Neural cell (in vitro differentiated cells): ENCODE measurements around the gene CMKLR1.

Experiments
- CTCF ChIP-seq: fragments of 450-650 bp; IDR thresholded peaks from 2 replicates; pipeline ENCODE4 v1.5.1; 2014; ENCODE audit warnings: antibody characterized with exemption, mild to moderate bottlenecking, moderate library complexity; ENCODE audit not compliant: poor library complexity, severe bottlenecking
- EP300 ChIP-seq: fragments of 450-650 bp; conservative IDR thresholded peaks from 2 replicates; pipeline ENCODE4 v1.6.1; 2014; ENCODE audit warnings: antibody characterized with exemption, mild to moderate bottlenecking, moderate library complexity; ENCODE audit not compliant: poor library complexity, severe bottlenecking
- EZH2 ChIP-seq: fragments of 200-600, 300-800 bp; shearing (Covaris generic), sonication (generic); IDR thresholded peaks from 2 replicates; pipeline ENCODE4 v1.6.1; 2014; ENCODE audit warnings: antibody characterized with exemption, low read length, borderline replicate concordance, mild to moderate bottlenecking; ENCODE audit not compliant: insufficient read depth, poor library complexity, severe bottlenecking
- MXI1 ChIP-seq: fragments of 450-650 bp; conservative IDR thresholded peaks from 2 replicates; pipeline ENCODE4 v1.6.1; 2014; ENCODE audit warnings: antibody characterized with exemption, mild to moderate bottlenecking; ENCODE audit not compliant: poor library complexity, severe bottlenecking
- POLR2AphosphoS5 ChIP-seq: IDR thresholded peaks from 2 replicates; pipeline ENCODE4 v1.6.1; 2012
- RAD21 ChIP-seq: fragments of 450-650 bp; conservative IDR thresholded peaks from 2 replicates; pipeline ENCODE4 v1.6.1; 2014; ENCODE audit warnings: antibody characterized with exemption, mild to moderate bottlenecking, moderate library complexity
- REST ChIP-seq: IDR thresholded peaks from 2 replicates; pipeline ENCODE4 v1.6.1; 2012; ENCODE audit warnings: borderline replicate concordance
- TAF1 ChIP-seq: IDR thresholded peaks from 2 replicates; pipeline ENCODE4 v1.6.1; 2012; ENCODE audit warnings: low read depth

GRCh38 chr12:108266131-108266530 is 73.0 kb downstream of the CMKLR1 start:
- TF ChIP-seq POLR2AphosphoS5 (no peak), CTCF (no peak), EZH2 (no peak), EP300 (no peak), MXI1 (no peak), TAF1 (no peak), REST (no peak), RAD21 (no peak)
